Measurements from ENCODE around the gene RGR.

RGR gene

DNA sequence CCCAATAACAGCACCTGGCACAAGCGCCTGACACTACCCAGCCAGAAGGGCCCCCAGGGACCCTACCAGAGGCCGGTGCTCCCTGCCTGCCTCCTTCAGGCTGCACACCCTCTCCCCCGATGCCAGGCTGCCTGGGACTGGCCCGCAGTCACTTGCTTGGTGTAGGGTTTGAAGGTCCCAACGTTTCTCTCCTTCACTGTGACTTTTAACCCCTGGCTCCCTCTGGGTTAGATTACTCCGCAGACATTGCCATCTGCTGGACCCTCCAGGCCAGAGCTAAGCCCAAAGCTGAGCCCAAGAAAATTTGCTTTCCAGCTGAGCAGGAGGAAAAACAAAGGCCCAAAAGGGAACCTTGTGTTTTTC is 43.6 kb upstream of the RGR start:
- no peaks in the 10 kb centered on the region for H3K79me2 ChIP-seq (ENCODE audit: insufficient read depth, low read length)
- TF ChIP-seq EZH2 (IDR thresholded peaks at IDR 0.05; ENCODE audit: borderline replicate concordance, low read length) (no peak), CTCF (IDR thresholded peaks at IDR 0.05; ENCODE audit: low read length) (peak; percentile 44; the same call in 1 of the 2 replicates)

GRCh38 chr10:84201682-84202081 is 43.2 kb upstream of the RGR start:
- H3K79me2 ChIP-seq (ENCODE audit: insufficient read depth, low read length) = no peaks in the 10 kb centered on the region
- no peaks in the 10 kb centered on the region for H3K9me3 ChIP-seq (ENCODE audit: low read length)
- TF ChIP-seq CTCF (IDR thresholded peaks at IDR 0.05; ENCODE audit: low read length) = no peak
- no peak for TF ChIP-seq EZH2 (IDR thresholded peaks at IDR 0.05; ENCODE audit: borderline replicate concordance, low read length)
- H3K4me1 ChIP-seq (ENCODE audit: insufficient read depth, low read length, severe bottlenecking) = no peaks in the 10 kb centered on the region
- H3K9me2 ChIP-seq (ENCODE audit: low read depth, low read length) = no peaks in the 10 kb centered on the region
- H3K27me3 ChIP-seq (ENCODE audit: insufficient read depth, low read length) = 0 out of 2 replicates have a peak, but pooled peaks cover 4% of the 10 kb centered on the region
- H2AFZ ChIP-seq (ENCODE audit: low read length) = no peak overlapping the region
- H3K4me3 ChIP-seq (ENCODE audit: low read depth, low read length, poor library complexity, severe bottlenecking) = no peak overlapping the region
- H3F3A ChIP-seq (ENCODE audit: insufficient read depth, low read length) = no peaks in the 10 kb centered on the region
- no peak overlapping the region for H3K4me2 ChIP-seq (ENCODE audit: low read length)
- H3K27ac ChIP-seq (ENCODE audit: low read depth, low read length, poor library complexity, severe bottlenecking) = no peak overlapping the region
- no peaks in the 10 kb centered on the region for H4K20me1 ChIP-seq (ENCODE audit: insufficient read depth, low read length)
- H3K36me3 ChIP-seq (ENCODE audit: insufficient read depth, low read length) = no peaks in the 10 kb centered on the region
- H3K9ac ChIP-seq (ENCODE audit: low read length) = no peak overlapping the region

More for the DNA sequence above, 43.6 kb upstream of the RGR start:
- no peaks in the 10 kb centered on the region for H3F3A ChIP-seq (ENCODE audit: insufficient read depth, low read length)
- H3K4me1 ChIP-seq (ENCODE audit: insufficient read depth, low read length, severe bottlenecking) = no peaks in the 10 kb centered on the region
- 0 out of 2 replicates have a peak, but pooled peaks cover 4% of the 10 kb centered on the region for H3K27me3 ChIP-seq (ENCODE audit: insufficient read depth, low read length)
- H3K9ac ChIP-seq (ENCODE audit: low read length) = no peak overlapping the region
- no peaks in the 10 kb centered on the region for H3K9me2 ChIP-seq (ENCODE audit: low read depth, low read length)
- no peak overlapping the region for H3K27ac ChIP-seq (ENCODE audit: low read depth, low read length, poor library complexity, severe bottlenecking)
- no peaks in the 10 kb centered on the region for H4K20me1 ChIP-seq (ENCODE audit: insufficient read depth, low read length)
- H3K9me3 ChIP-seq (ENCODE audit: low read length) = no peaks in the 10 kb centered on the region
- H2AFZ ChIP-seq (ENCODE audit: low read length) = no peak overlapping the region
- H3K36me3 ChIP-seq (ENCODE audit: insufficient read depth, low read length) = no peaks in the 10 kb centered on the region
- no peak overlapping the region for H3K4me3 ChIP-seq (ENCODE audit: low read depth, low read length, poor library complexity, severe bottlenecking)
- H3K4me2 ChIP-seq (ENCODE audit: low read length) = no peak overlapping the region

DNA sequence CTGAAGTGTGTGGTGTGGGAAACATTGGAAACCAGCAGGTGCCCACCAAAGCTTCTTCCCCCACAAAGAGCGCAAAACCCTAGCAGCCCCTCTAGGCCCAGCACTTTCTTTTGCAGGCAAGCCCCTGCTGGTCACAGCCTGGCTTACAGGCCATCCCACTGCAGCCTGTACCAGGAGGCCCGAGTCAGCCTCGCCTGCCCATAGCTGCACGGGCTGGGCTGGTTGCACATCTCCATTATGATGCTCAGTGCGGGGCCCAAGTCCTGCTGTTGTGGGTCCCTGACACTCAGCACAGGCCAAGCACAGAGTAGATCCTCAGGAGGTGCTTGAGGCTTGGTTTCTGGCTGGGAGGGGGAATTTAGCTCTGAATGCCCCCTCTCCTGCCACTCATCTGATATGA is 42.5 kb upstream of the RGR start:
- H3K9me2 ChIP-seq (ENCODE audit: low read depth, low read length) = no peaks in the 10 kb centered on the region
- H3K4me2 ChIP-seq (ENCODE audit: low read length) = no peak overlapping the region
- no peaks in the 10 kb centered on the region for H4K20me1 ChIP-seq (ENCODE audit: insufficient read depth, low read length)
- no peaks in the 10 kb centered on the region for H3K79me2 ChIP-seq (ENCODE audit: insufficient read depth, low read length)
- H3K36me3 ChIP-seq (ENCODE audit: insufficient read depth, low read length) = no peaks in the 10 kb centered on the region
- H3K4me3 ChIP-seq (ENCODE audit: low read depth, low read length, poor library complexity, severe bottlenecking) = no peak overlapping the region
- no peak overlapping the region for H2AFZ ChIP-seq (ENCODE audit: low read length)
- no peaks in the 10 kb centered on the region for H3K9me3 ChIP-seq (ENCODE audit: low read length)
- no peak overlapping the region for H3K9ac ChIP-seq (ENCODE audit: low read length)
- no peak overlapping the region for H3K27ac ChIP-seq (ENCODE audit: low read depth, low read length, poor library complexity, severe bottlenecking)
- H3K27me3 ChIP-seq (ENCODE audit: insufficient read depth, low read length) = 0 out of 2 replicates have a peak, but pooled peaks cover 4% of the 10 kb centered on the region
- no peak for TF ChIP-seq CTCF (IDR thresholded peaks at IDR 0.05; ENCODE audit: low read length)
- no peak for TF ChIP-seq EZH2 (IDR thresholded peaks at IDR 0.05; ENCODE audit: borderline replicate concordance, low read length)
- no peaks in the 10 kb centered on the region for H3K4me1 ChIP-seq (ENCODE audit: insufficient read depth, low read length, severe bottlenecking)
- H3F3A ChIP-seq (ENCODE audit: insufficient read depth, low read length) = no peaks in the 10 kb centered on the region
